ENCODE results near the gene BCAR1.
"Not testable (repeated sequence)": the region's sequence is repeated elsewhere in the genome, so short reads cannot be mapped to it uniquely, and the experiment has no call there.

BCAR1 gene

GRCh38 chr16:75279305-75279704 is 27.9 kb upstream of the BCAR1 start:
- H3K9me3 ChIP-seq (ENCODE audit: low read depth, low read length) = no peaks in the 10 kb centered on the region
- no peak for DNase-seq (ENCODE audit: low read depth, low spot score)

GRCh38 chr16:75273054-75273925 is 21.9 kb upstream of the BCAR1 start:
- no peak for TF ChIP-seq EZH2 (IDR thresholded peaks at IDR 0.05)
- TF ChIP-seq FOXP2 (optimal IDR thresholded peaks at IDR 0.05; ENCODE audit: control extremely low read depth, extremely low read length, insufficient read depth) = no peak
- no peak for TF ChIP-seq POLR2AphosphoS5 (IDR thresholded peaks at IDR 0.05; ENCODE audit: borderline replicate concordance, low read depth, low read length)
- no peaks in the 10 kb centered on the region for H3K9me3 ChIP-seq (ENCODE audit: low read depth, low read length)
- no peak overlapping the region for H3K27ac ChIP-seq
- H3K4me3 ChIP-seq = no peak overlapping the region
- no peak overlapping the region for H3K9ac ChIP-seq (ENCODE audit: insufficient read length)
- DNase-seq (ENCODE audit: low read depth, low spot score) = no peak
- no peaks in the 10 kb centered on the region for H3K36me3 ChIP-seq (ENCODE audit: insufficient read depth, low read length)

More at GRCh38 chr16:75279305-75279704, 27.9 kb upstream of the BCAR1 start:
- no peak overlapping the region for H3K9ac ChIP-seq (ENCODE audit: insufficient read length)
- H3K36me3 ChIP-seq (ENCODE audit: insufficient read depth, low read length) = no peaks in the 10 kb centered on the region
- no peak overlapping the region for H3K4me3 ChIP-seq
- TF ChIP-seq FOXP2 (optimal IDR thresholded peaks at IDR 0.05; ENCODE audit: control extremely low read depth, extremely low read length, insufficient read depth) (no peak), POLR2AphosphoS5 (IDR thresholded peaks at IDR 0.05; ENCODE audit: borderline replicate concordance, low read depth, low read length) (no peak), EZH2 (IDR thresholded peaks at IDR 0.05) (no peak)
- H3K27ac ChIP-seq = no peak overlapping the region

GRCh38 chr16:75272629-75273028 is 21.2 kb upstream of the BCAR1 start:
- H3K36me3 ChIP-seq (ENCODE audit: insufficient read depth, low read length); H3K9me3 ChIP-seq (ENCODE audit: low read depth, low read length): not testable (repeated sequence)

GRCh38 chr16:75272097-75272551 is 20.7 kb upstream of the BCAR1 start:
- Histone ChIP-seq H3K9ac (ENCODE audit: insufficient read length) (no peak overlapping the region), H3K27ac (no peak overlapping the region), H3K9me3 (ENCODE audit: low read depth, low read length) (no peaks in the 10 kb centered on the region), H3K4me3 (no peak overlapping the region), H3K36me3 (ENCODE audit: insufficient read depth, low read length) (no peaks in the 10 kb centered on the region)
- no peak for DNase-seq (ENCODE audit: low read depth, low spot score)
- no peak for TF ChIP-seq EZH2 (IDR thresholded peaks at IDR 0.05)
- no peak for TF ChIP-seq POLR2AphosphoS5 (IDR thresholded peaks at IDR 0.05; ENCODE audit: borderline replicate concordance, low read depth, low read length)
- no peak for TF ChIP-seq FOXP2 (optimal IDR thresholded peaks at IDR 0.05; ENCODE audit: control extremely low read depth, extremely low read length, insufficient read depth)

More at GRCh38 chr16:75272629-75273028, 21.2 kb upstream of the BCAR1 start:
- DNase-seq (ENCODE audit: low read depth, low spot score); H3K27ac ChIP-seq; H3K9ac ChIP-seq (ENCODE audit: insufficient read length); H3K4me3 ChIP-seq: not testable (repeated sequence)

GRCh38 chr16:75271441-75272096 is 20.1 kb upstream of the BCAR1 start:
- H3K36me3 ChIP-seq (ENCODE audit: insufficient read depth, low read length) = no peaks in the 10 kb centered on the region
- H3K4me3 ChIP-seq = no peak overlapping the region
- H3K27ac ChIP-seq = no peak overlapping the region
- H3K9ac ChIP-seq (ENCODE audit: insufficient read length) = no peak overlapping the region
- no peak for DNase-seq (ENCODE audit: low read depth, low spot score)
- TF ChIP-seq POLR2AphosphoS5 (IDR thresholded peaks at IDR 0.05; ENCODE audit: borderline replicate concordance, low read depth, low read length) = no peak
- TF ChIP-seq FOXP2 (optimal IDR thresholded peaks at IDR 0.05; ENCODE audit: control extremely low read depth, extremely low read length, insufficient read depth) = no peak
- no peak for TF ChIP-seq EZH2 (IDR thresholded peaks at IDR 0.05)
- H3K9me3 ChIP-seq (ENCODE audit: low read depth, low read length) = no peaks in the 10 kb centered on the region

GRCh38 chr16:75269358-75269757 is 17.9 kb upstream of the BCAR1 start:
- not testable (repeated sequence) for DNase-seq (ENCODE audit: low read depth, low spot score); H3K27ac ChIP-seq; H3K9ac ChIP-seq (ENCODE audit: insufficient read length); H3K4me3 ChIP-seq; H3K9me3 ChIP-seq (ENCODE audit: low read depth, low read length); H3K36me3 ChIP-seq (ENCODE audit: insufficient read depth, low read length)

- no peaks in the 10 kb centered on the region for H3K36me3 ChIP-seq (ENCODE audit: insufficient read depth, low read length)
- H3K9ac ChIP-seq (ENCODE audit: insufficient read length) = no peak overlapping the region
- H3K9me3 ChIP-seq (ENCODE audit: low read depth, low read length) = no peaks in the 10 kb centered on the region
- H3K27ac ChIP-seq = no peak overlapping the region
- no peak for TF ChIP-seq EZH2 (IDR thresholded peaks at IDR 0.05)
- no peak for TF ChIP-seq POLR2AphosphoS5 (IDR thresholded peaks at IDR 0.05; ENCODE audit: borderline replicate concordance, low read depth, low read length)
- no peak for TF ChIP-seq FOXP2 (optimal IDR thresholded peaks at IDR 0.05; ENCODE audit: control extremely low read depth, extremely low read length, insufficient read depth)
- H3K4me3 ChIP-seq = no peak overlapping the region
- no peak for DNase-seq (ENCODE audit: low read depth, low spot score)
Measured at GRCh38 chr16:75267631-75268264, 16.3 kb upstream of the BCAR1 start.

- TF ChIP-seq FOXP2 (optimal IDR thresholded peaks at IDR 0.05; ENCODE audit: control extremely low read depth, extremely low read length, insufficient read depth) = no peak
- no peak for TF ChIP-seq POLR2AphosphoS5 (IDR thresholded peaks at IDR 0.05; ENCODE audit: borderline replicate concordance, low read depth, low read length)
- Histone ChIP-seq H3K9ac (ENCODE audit: insufficient read length) (no peak overlapping the region), H3K4me3 (no peak overlapping the region), H3K27ac (no peak overlapping the region), H3K9me3 (ENCODE audit: low read depth, low read length) (no peaks in the 10 kb centered on the region), H3K36me3 (ENCODE audit: insufficient read depth, low read length) (no peaks in the 10 kb centered on the region)
- no peak for DNase-seq (ENCODE audit: low read depth, low spot score)
Measured at GRCh38 chr16:75266738-75267630, 15.6 kb upstream of the BCAR1 start.
